Peyer's patch (tissue), 4 donors: ENCODE results near the gene DNAH8.

Source experiments
- POLR2A ChIP-seq, 2 donors: fragments of 450-650 bp; IDR thresholded peaks; one replicate each; pipeline ENCODE4 v1.5.1; 2017; ENCODE audit warnings: antibody characterized with exemption in 2 of 2, mild to moderate bottlenecking in 2 of 2, moderate library complexity in 2 of 2
- TF ChIP-seq, protein P1 (sequence below), 6 experiments: fragments of 450-650 bp in 4 of 6; fragments of 200-600 bp in 2 of 6; sonication (generic) in 1 of 6; IDR thresholded peaks; one replicate each; pipeline ENCODE4 v1.5.1; 2017 to 2019; ENCODE audit warnings: antibody characterized with exemption in 6 of 6, mild to moderate bottlenecking in 3 of 6, moderate library complexity in 1 of 6

DNA sequence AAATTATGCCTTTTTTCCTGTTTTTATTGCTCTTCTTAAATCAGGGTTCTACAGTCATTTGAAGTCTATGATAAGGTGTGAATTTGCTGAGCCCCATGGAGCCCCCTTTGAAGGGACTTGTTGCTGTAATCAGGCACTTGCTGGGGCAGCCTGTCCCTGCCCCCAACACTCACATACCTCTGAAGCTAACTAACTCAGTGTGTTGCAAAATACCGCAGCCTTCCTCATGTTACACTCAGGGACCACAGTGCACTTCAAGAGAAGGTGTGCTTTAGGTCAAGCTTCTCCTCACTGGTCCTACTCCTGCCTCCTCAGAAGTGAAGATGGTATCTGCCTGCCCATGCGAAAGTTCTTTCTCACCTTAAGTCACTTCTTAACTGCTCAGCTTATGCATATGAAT is 267.4 kb downstream of the DNAH8 start:
- TF ChIP-seq, protein P1, sequence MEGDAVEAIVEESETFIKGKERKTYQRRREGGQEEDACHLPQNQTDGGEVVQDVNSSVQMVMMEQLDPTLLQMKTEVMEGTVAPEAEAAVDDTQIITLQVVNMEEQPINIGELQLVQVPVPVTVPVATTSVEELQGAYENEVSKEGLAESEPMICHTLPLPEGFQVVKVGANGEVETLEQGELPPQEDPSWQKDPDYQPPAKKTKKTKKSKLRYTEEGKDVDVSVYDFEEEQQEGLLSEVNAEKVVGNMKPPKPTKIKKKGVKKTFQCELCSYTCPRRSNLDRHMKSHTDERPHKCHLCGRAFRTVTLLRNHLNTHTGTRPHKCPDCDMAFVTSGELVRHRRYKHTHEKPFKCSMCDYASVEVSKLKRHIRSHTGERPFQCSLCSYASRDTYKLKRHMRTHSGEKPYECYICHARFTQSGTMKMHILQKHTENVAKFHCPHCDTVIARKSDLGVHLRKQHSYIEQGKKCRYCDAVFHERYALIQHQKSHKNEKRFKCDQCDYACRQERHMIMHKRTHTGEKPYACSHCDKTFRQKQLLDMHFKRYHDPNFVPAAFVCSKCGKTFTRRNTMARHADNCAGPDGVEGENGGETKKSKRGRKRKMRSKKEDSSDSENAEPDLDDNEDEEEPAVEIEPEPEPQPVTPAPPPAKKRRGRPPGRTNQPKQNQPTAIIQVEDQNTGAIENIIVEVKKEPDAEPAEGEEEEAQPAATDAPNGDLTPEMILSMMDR (IDR thresholded peaks at IDR 0.05): no peak
- no peak for TF ChIP-seq POLR2A (IDR thresholded peaks at IDR 0.05)
